H9 (cell line): ENCODE data around the gene ENGASE. TPM values are rescaled to one million over a fixed set of nuclear protein-coding genes. Genes with fewer than 3 reads are reported as not detected.

Source experiments
- DNase-seq: peaks from one replicate; pipeline ENCODE4 v3.0.0-alpha.2; 2017
- H2AFZ ChIP-seq: one replicate; pipeline ENCODE4 v1.6.1; 2013; ENCODE audit warnings: mild to moderate bottlenecking, low read length, control low read depth, moderate library complexity
- H2AK5ac ChIP-seq: 2 replicates; pipeline ENCODE4 v1.6.1; 2013; ENCODE audit warnings: low read length, control low read depth, mixed read lengths; ENCODE audit not compliant: insufficient read length
- H2BK120ac ChIP-seq: one replicate; pipeline ENCODE4 v1.6.1; 2013; ENCODE audit warnings: low read depth, mild to moderate bottlenecking, low read length, control low read depth, inconsistent platforms; ENCODE audit not compliant: poor library complexity, severe bottlenecking
- H2BK12ac ChIP-seq: 2 replicates; pipeline ENCODE4 v1.6.1; 2013; ENCODE audit warnings: low read length, control low read depth, mixed read lengths, low read depth; ENCODE audit not compliant: insufficient read length
- H2BK15ac ChIP-seq: 2 replicates; pipeline ENCODE4 v1.6.1; 2013; ENCODE audit warnings: low read depth, low read length, control low read depth
- H2BK20ac ChIP-seq: one replicate; pipeline ENCODE4 v1.6.1; 2013; ENCODE audit warnings: low read depth, mild to moderate bottlenecking, low read length, control low read depth, inconsistent platforms; ENCODE audit not compliant: poor library complexity, severe bottlenecking
- H2BK5ac ChIP-seq: 2 replicates; pipeline ENCODE4 v1.6.1; 2013; ENCODE audit warnings: low read length, control low read depth, mixed read lengths; ENCODE audit not compliant: insufficient read length
- H3K14ac ChIP-seq: 2 replicates; pipeline ENCODE4 v1.6.1; 2013; ENCODE audit warnings: low read length, control low read depth; ENCODE audit not compliant: insufficient read depth
- H3K18ac ChIP-seq: 2 replicates; pipeline ENCODE4 v1.6.1; 2013; ENCODE audit warnings: low read depth, mild to moderate bottlenecking, mixed read lengths, low read length, control low read depth; ENCODE audit not compliant: insufficient read length
- H3K23ac ChIP-seq: 2 replicates; pipeline ENCODE4 v1.6.1; 2013; ENCODE audit warnings: low read length, control low read depth, mixed read lengths, low read depth; ENCODE audit not compliant: insufficient read length
- H3K23me2 ChIP-seq: 2 replicates; pipeline ENCODE4 v1.6.1; 2013; ENCODE audit warnings: low read depth, mild to moderate bottlenecking, mixed read lengths, low read length, control low read depth; ENCODE audit not compliant: insufficient read length, poor library complexity, severe bottlenecking
- H3K27ac ChIP-seq: 2 replicates; pipeline ENCODE4 v1.5.1; 2013; ENCODE audit warnings: low read length, control low read depth, mixed read lengths, low read depth; ENCODE audit not compliant: insufficient read length
- H3K27me3 ChIP-seq: 2 replicates; pipeline ENCODE4 v1.6.1; 2013; ENCODE audit warnings: low read length, control low read depth, inconsistent platforms; ENCODE audit not compliant: insufficient read depth
- H3K4ac ChIP-seq: 2 replicates; pipeline ENCODE4 v1.6.1; 2013; ENCODE audit warnings: low read depth, mild to moderate bottlenecking, control low read depth, inconsistent platforms, low read length, moderate library complexity
- H3K4me1 ChIP-seq: 2 replicates; pipeline ENCODE4 v1.6.1; 2013; ENCODE audit warnings: low read length, control low read depth, inconsistent platforms; ENCODE audit not compliant: insufficient read depth
- H3K4me2 ChIP-seq: 2 replicates; pipeline ENCODE4 v1.6.1; 2013; ENCODE audit warnings: low read length, control low read depth, mixed read lengths; ENCODE audit not compliant: insufficient read length, insufficient read depth
- H3K56ac ChIP-seq: 2 replicates; pipeline ENCODE4 v1.6.1; 2013; ENCODE audit warnings: low read depth, mild to moderate bottlenecking, mixed read lengths, low read length, control low read depth; ENCODE audit not compliant: insufficient read length
- H3K79me1 ChIP-seq: 2 replicates; pipeline ENCODE4 v1.6.1; 2013; ENCODE audit warnings: low read depth, mild to moderate bottlenecking, moderate library complexity, low read length, control low read depth, inconsistent platforms; ENCODE audit not compliant: insufficient read depth, poor library complexity, severe bottlenecking
- H3K79me2 ChIP-seq: 2 replicates; pipeline ENCODE4 v1.6.1; 2013; ENCODE audit warnings: low read length, control low read depth, inconsistent platforms; ENCODE audit not compliant: insufficient read depth
- H3K9ac ChIP-seq: 2 replicates; pipeline ENCODE4 v1.6.1; 2013; ENCODE audit warnings: low read length, control low read depth, mixed read lengths; ENCODE audit not compliant: insufficient read length; ENCODE audit errors: extremely low read depth
- H3K9me3 ChIP-seq: one replicate; pipeline ENCODE4 v1.6.1; 2013; ENCODE audit warnings: low read depth, low read length, inconsistent platforms; ENCODE audit not compliant: control insufficient read depth
- H3T11ph ChIP-seq: one replicate; pipeline ENCODE4 v1.6.1; 2013; ENCODE audit warnings: mild to moderate bottlenecking, low read length, control low read depth, inconsistent platforms
- H4K20me1 ChIP-seq: one replicate; pipeline ENCODE4 v1.6.1; 2013; ENCODE audit not compliant: control insufficient read depth, insufficient read length, insufficient read depth
- H4K5ac ChIP-seq: 2 replicates; pipeline ENCODE4 v1.6.1; 2013; ENCODE audit warnings: low read depth, mild to moderate bottlenecking, mixed read lengths, low read length, control low read depth; ENCODE audit not compliant: insufficient read length
- H4K8ac ChIP-seq: replicated peaks from 2 replicates; pipeline ENCODE4 v1.6.1; 2013; ENCODE audit warnings: low read length, control low read depth, mixed read lengths, low read depth; ENCODE audit not compliant: insufficient read length
- H4K91ac ChIP-seq: 2 replicates; pipeline ENCODE4 v1.6.1; 2013; ENCODE audit warnings: low read depth, mild to moderate bottlenecking, moderate library complexity, mixed read lengths, low read length, control low read depth; ENCODE audit not compliant: insufficient read length
- H3K27ac Mint-ChIP-seq, 3 experiments: 2 replicates in 2 of 3; 3 replicates in 1 of 3; pipeline ENCODE4 v1.8.0; 2020 to 2021; ENCODE audit warnings: mixed read lengths in 3 of 3, mild to moderate bottlenecking in 1 of 3, moderate library complexity in 1 of 3
- H3K27me3 Mint-ChIP-seq: 2 replicates; pipeline ENCODE4 v1.8.0; 2021; ENCODE audit warnings: low read depth, mild to moderate bottlenecking, moderate library complexity, mixed read lengths
- H3K36me3 Mint-ChIP-seq, 3 experiments: 2 replicates in 2 of 3; 3 replicates in 1 of 3; pipeline ENCODE4 v1.8.0; 2020 to 2021; ENCODE audit warnings: low read depth in 3 of 3, mixed read lengths in 3 of 3; ENCODE audit not compliant: insufficient read depth in 1 of 3
- H3K4me1 Mint-ChIP-seq, 2 experiments: 2 replicates each; pipeline ENCODE4 v1.8.0; 2020; ENCODE audit warnings: mixed read lengths in 2 of 2
- H3K4me3 Mint-ChIP-seq, 2 experiments: 2 replicates in 1 of 2; 3 replicates in 1 of 2; pipeline ENCODE4 v1.8.0; 2020 to 2021; ENCODE audit warnings: mild to moderate bottlenecking in 2 of 2, mixed read lengths in 2 of 2, moderate library complexity in 1 of 2
- H3K9me3 Mint-ChIP-seq, 2 experiments: 2 replicates in 1 of 2; 3 replicates in 1 of 2; pipeline ENCODE4 v1.8.0; 2020; ENCODE audit warnings: mild to moderate bottlenecking in 2 of 2, mixed read lengths in 2 of 2, moderate library complexity in 1 of 2
- CTCF ChIP-seq: fragments of 200-600 bp; sonication (generic); conservative IDR thresholded peaks from 3 replicates; pipeline ENCODE4 v1.8.0; 2021; ENCODE audit warnings: antibody characterized with exemption, mild to moderate bottlenecking
- WGBS: extraction: QIAGEN DNeasy Blood & Tissue Kit; methylation state at CpG from one replicate; pipeline ENCODE4 v1.1.7; 2013; ENCODE audit warnings: missing lambda C conversion rate, low lambda C conversion rate, mixed read lengths; ENCODE audit not compliant: insufficient read length; ENCODE audit errors: extremely low coverage; 5-methylcytosine and 5-hydroxymethylcytosine counted together
- total RNA-seq: library from RNA; stranded (reverse); gene quantifications from 2 replicates; pipeline ENCODE4 v1.2.1, GENCODE V29; 2021

ENGASE gene
- total RNA-seq, 1 experiment from 2014 or later = 20.6 TPM

GRCh38 chr17:79073016-79073705 lies 1.5 kb upstream of the ENGASE start:
- no peak overlapping the region for H3K27ac Mint-ChIP-seq
- H3K4me2 ChIP-seq = no peak overlapping the region
- DNase-seq = no peak
- H3K79me2 ChIP-seq = no peaks in the 10 kb centered on the region
- H2BK15ac ChIP-seq = no peak overlapping the region
- H3K14ac ChIP-seq = no peak overlapping the region
- H3K9ac ChIP-seq = no peak overlapping the region
- WGBS = no CpG with 5 or more reads among the region's 8 CpGs
- H3K56ac ChIP-seq = no peak overlapping the region
- H3K4me3 Mint-ChIP-seq = no peak overlapping the region
- H3K9me3 Mint-ChIP-seq = no peaks in the 10 kb centered on the region
- H2BK5ac ChIP-seq = no peak overlapping the region
- no peaks in the 10 kb centered on the region for H3K23me2 ChIP-seq
- peaks cover 8% of the 10 kb centered on the region in 2 experiments for H3K4me1 Mint-ChIP-seq
- no peak overlapping the region for H2AFZ ChIP-seq
- no peak overlapping the region for H4K91ac ChIP-seq
- no peak overlapping the region for H4K8ac ChIP-seq
- H3K4ac ChIP-seq = no peak overlapping the region
- H3K79me1 ChIP-seq = no peaks in the 10 kb centered on the region
- H4K5ac ChIP-seq = no peak overlapping the region
- TF ChIP-seq CTCF = no peak
- H3K36me3 Mint-ChIP-seq = peaks cover 0 to 4% (median 3%) of the 10 kb centered on the region in 3 experiments; a peak in 2 of 7 replicates
- no peak overlapping the region for H3K18ac ChIP-seq
- no peaks in the 10 kb centered on the region for H4K20me1 ChIP-seq
- H2AK5ac ChIP-seq = no peak overlapping the region
- no peaks in the 10 kb centered on the region for H3K27me3 ChIP-seq
- no peak overlapping the region for H2BK12ac ChIP-seq
- no peaks in the 10 kb centered on the region for H3K9me3 ChIP-seq
- no peak overlapping the region for H2BK120ac ChIP-seq
- H3K27me3 Mint-ChIP-seq = peaks cover 34% of the 10 kb centered on the region
- no peak overlapping the region for H3T11ph ChIP-seq
- H3K23ac ChIP-seq = no peak overlapping the region
- no peak overlapping the region for H2BK20ac ChIP-seq
- no peak overlapping the region for H3K27ac ChIP-seq
- H3K4me1 ChIP-seq = no peaks in the 10 kb centered on the region
